HG03175 (cell line): ENCODE data around the gene RPAIN.

Experiments used
- ATAC-seq: cut with Tn5 transposase; IDR thresholded peaks from one replicate; pipeline ENCODE4 v1.9.1; 2021; ENCODE audit warnings: mild to moderate bottlenecking, moderate library complexity; ENCODE audit not compliant: unreplicated experiment

RPAIN gene

DNA sequence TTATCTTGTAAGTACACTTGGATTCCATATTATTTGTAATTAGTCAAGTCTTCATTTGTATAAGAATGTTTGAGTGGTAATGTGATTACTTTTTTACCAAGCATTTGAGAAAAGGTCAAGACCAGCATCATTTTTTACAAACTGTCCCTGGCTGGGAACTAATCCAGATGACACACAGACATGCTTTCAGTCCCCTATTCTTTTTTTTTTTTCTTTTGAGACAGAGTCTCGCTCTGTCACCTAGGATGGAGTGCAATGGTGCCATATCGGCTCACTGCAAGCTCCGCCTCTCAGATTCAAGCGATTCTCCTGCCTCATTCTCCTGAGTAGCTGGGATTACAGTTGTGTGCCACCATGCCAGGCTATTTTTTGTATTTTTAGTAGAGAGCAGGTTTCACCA is 61.5 kb downstream of the RPAIN start:
- no peak for ATAC-seq
